WERI-Rb-1 (cell line): ENCODE measurements around the gene RMI2.
"Not testable (repeated sequence)": the region's sequence is repeated elsewhere in the genome, so short reads cannot be mapped to it uniquely, and the experiment has no call there.

Experiments
- DNase-seq: peaks from one replicate; pipeline ENCODE4 v3.0.0-alpha.2; 2020
- H3K27ac ChIP-seq: fragments of 250-450 bp; sonication (Bioruptor Pico); 2 replicates; pipeline ENCODE4 v1.5.1; 2020; ENCODE audit warnings: mild to moderate bottlenecking, moderate library complexity
- H3K27me3 ChIP-seq: fragments of 250-450 bp; sonication (Bioruptor Pico); 2 replicates; pipeline ENCODE4 v1.5.1; 2021; ENCODE audit warnings: mild to moderate bottlenecking, low read depth, moderate library complexity; ENCODE audit not compliant: insufficient read depth, severe bottlenecking
- H3K36me3 ChIP-seq: fragments of 250-450 bp; sonication (Bioruptor Pico); 2 replicates; pipeline ENCODE4 v1.5.1; 2020; ENCODE audit warnings: mild to moderate bottlenecking, moderate library complexity
- H3K4me3 ChIP-seq: 2 replicates; pipeline ENCODE4 v1.5.1; 2011; ENCODE audit warnings: low read depth, mild to moderate bottlenecking, control low read depth, low read length
- H3K9me3 ChIP-seq: fragments of 250-450 bp; sonication (Bioruptor Pico); 2 replicates; pipeline ENCODE4 v1.5.1; 2021; ENCODE audit warnings: mild to moderate bottlenecking, moderate library complexity; ENCODE audit not compliant: severe bottlenecking
- TF ChIP-seq, protein P1 (sequence below): IDR thresholded peaks from 2 replicates; pipeline ENCODE4 v1.5.1; 2011; ENCODE audit warnings: low read depth, mild to moderate bottlenecking, control low read depth, inconsistent platforms, low read length

RMI2 gene

DNA sequence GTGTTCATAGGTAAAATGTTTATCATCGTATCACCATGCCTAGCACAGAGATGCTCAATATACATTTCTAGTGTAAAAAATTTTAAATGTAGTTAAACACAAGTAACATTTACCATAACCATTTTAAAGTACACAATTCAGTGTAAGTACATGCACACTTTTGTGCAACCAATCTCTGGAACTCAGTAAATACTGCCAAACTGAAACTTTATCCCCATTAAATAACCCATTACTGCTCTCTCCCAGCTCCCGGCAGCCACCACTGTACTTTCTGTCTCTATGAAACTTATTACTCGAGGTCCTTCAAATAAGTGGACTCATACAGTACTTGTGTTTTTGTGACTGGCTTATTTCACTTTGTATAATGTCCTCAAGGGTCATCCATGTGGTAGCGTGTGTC, 29.0 kb downstream of the RMI2 start:
- no peak overlapping the region for H3K4me3 ChIP-seq
- no peak overlapping the region for H3K27ac ChIP-seq
- DNase-seq, result no peak
- TF ChIP-seq, protein P1, sequence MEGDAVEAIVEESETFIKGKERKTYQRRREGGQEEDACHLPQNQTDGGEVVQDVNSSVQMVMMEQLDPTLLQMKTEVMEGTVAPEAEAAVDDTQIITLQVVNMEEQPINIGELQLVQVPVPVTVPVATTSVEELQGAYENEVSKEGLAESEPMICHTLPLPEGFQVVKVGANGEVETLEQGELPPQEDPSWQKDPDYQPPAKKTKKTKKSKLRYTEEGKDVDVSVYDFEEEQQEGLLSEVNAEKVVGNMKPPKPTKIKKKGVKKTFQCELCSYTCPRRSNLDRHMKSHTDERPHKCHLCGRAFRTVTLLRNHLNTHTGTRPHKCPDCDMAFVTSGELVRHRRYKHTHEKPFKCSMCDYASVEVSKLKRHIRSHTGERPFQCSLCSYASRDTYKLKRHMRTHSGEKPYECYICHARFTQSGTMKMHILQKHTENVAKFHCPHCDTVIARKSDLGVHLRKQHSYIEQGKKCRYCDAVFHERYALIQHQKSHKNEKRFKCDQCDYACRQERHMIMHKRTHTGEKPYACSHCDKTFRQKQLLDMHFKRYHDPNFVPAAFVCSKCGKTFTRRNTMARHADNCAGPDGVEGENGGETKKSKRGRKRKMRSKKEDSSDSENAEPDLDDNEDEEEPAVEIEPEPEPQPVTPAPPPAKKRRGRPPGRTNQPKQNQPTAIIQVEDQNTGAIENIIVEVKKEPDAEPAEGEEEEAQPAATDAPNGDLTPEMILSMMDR, result no peak
- no peaks in the 10 kb centered on the region for H3K27me3 ChIP-seq
- no peaks in the 10 kb centered on the region for H3K9me3 ChIP-seq
- H3K36me3 ChIP-seq, result no peaks in the 10 kb centered on the region

DNA sequence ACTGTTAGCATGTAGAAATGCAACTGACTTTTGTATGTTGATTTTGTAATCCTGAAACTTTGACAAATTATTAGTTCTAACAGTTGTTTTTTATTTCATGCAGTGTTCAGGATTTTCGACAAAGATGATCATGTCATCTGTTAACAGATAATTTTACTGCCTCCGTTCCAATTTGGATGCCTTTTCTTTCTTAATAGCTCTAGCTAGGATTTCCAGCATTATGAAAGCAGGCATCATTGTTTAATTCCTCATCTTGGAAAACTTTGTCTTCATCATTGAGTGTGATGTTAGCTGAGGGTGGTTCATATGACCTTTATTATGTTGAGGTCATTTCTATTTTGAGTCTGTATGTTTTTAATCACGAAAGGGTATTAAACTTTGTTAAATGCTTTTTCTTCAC, 31.9 kb downstream of the RMI2 start:
- no peak for DNase-seq
- TF ChIP-seq, protein P1, result no peak

DNA sequence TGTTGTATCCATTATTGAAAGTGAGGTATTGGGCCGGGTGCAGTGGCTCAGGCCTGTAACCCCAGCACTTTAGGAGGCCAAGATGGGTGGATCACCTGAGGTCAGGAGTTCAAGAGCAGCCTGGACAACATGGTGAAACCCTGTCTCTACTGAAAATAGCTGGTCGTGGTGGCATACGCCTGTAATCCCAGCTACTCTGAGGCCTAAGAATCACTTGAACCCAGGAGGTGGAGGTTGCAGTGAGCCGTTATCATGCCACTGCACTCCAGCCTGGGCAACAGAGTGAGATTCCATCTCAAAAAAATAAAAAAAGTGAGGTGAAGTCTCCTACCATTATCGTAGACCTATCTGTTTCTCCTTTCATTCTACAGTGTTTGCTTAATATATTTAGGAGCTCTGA, 33.7 kb downstream of the RMI2 start:
- H3K27me3 ChIP-seq, H3K27ac ChIP-seq, H3K4me3 ChIP-seq, H3K9me3 ChIP-seq, DNase-seq, H3K36me3 ChIP-seq: not testable (repeated sequence)

More for the DNA sequence above, 31.9 kb downstream of the RMI2 start:
- Histone ChIP-seq H3K9me3 (no peaks in the 10 kb centered on the region), H3K4me3 (no peak overlapping the region), H3K27me3 (no peaks in the 10 kb centered on the region), H3K36me3 (no peaks in the 10 kb centered on the region), H3K27ac (no peak overlapping the region)

GRCh38 chr16:11379420-11379819, 34.2 kb downstream of the RMI2 start:
- DNase-seq, result no peak
- no peak overlapping the region for H3K4me3 ChIP-seq
- no peaks in the 10 kb centered on the region for H3K27me3 ChIP-seq
- no peaks in the 10 kb centered on the region for H3K9me3 ChIP-seq
- no peaks in the 10 kb centered on the region for H3K36me3 ChIP-seq
- H3K27ac ChIP-seq, result no peak overlapping the region
- TF ChIP-seq, protein P1, result no peak

DNA sequence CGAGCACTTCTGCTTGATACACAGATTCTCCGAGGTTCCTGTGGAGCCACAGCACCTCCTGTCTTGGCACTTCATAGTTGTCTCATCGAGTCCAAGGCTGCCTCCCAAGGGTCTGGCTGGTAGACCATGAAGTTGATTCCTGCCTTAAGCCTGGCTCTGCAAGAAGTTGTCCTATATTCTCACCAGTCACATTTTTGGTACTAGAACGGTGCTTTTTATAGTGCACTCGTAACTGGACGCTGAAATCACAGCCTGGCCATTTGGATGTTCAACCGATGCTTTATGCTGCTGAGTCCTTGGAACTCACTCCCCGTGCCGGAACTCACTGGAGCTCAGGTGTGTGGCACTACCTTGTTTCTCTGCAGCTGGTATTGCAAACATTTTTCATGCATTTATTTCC, 35.6 kb downstream of the RMI2 start:
- Histone ChIP-seq H3K27ac (no peak overlapping the region), H3K36me3 (no peaks in the 10 kb centered on the region), H3K4me3 (no peak overlapping the region), H3K9me3 (no peaks in the 10 kb centered on the region), H3K27me3 (no peaks in the 10 kb centered on the region)
- TF ChIP-seq, protein P1, result no peak
- DNase-seq, result no peak

DNA sequence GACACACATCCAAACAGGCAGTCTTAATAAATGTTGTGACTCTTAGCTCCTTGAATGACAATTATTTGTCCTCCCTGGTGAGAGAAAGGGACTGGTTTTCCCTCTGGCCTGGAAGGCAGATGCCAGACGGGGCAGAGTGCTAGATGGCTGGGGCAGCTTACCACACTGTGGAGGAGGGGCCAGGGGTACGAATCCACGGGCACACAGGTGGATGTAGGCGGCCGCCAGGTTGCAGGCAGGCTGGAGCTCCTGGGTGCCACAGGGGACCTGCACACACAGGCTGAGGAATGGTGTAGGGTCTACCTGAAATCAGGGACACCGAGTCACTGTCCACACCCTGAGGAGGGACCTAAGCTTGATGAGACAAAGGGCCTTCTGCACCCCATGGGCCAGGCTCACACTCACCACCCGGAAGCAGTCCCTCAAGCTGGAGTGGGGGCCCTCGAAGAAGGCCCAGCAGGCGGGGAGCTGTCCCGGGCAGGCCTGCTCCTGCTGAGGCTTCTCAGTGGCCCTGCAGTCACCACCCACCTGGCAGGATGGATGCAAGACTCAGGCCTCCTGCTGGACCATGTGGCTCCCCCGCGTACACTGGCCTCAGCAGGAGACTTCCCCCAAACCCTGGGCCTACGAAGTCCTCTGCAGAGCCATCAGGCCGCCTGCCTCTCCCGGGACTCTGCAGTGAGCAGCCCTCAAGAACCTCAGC, 38.4 kb downstream of the RMI2 start:
- TF ChIP-seq, protein P1, result no peak
- Histone ChIP-seq H3K9me3 (no peaks in the 10 kb centered on the region), H3K4me3 (no peak overlapping the region), H3K36me3 (no peaks in the 10 kb centered on the region), H3K27me3 (no peaks in the 10 kb centered on the region), H3K27ac (no peak overlapping the region)
- no peak for DNase-seq
